NCI-H345 treated with DMSO at 0.1 percent for 48 hours (cell line): ENCODE data around the gene CACNA2D3.

Experiments
- DNase-seq: peaks from one replicate; lab custom pipeline; 2025; ENCODE audit not compliant: unreplicated experiment; lab: John Stamatoyannopoulos, UW

The CACNA2D3 gene

GRCh38 chr3:54361746-54362283 lies 239.5 kb downstream of the CACNA2D3 start:
- no peak for DNase-seq

- no peak for DNase-seq
Measured at GRCh38 chr3:54366007-54366750, 243.8 kb downstream of the CACNA2D3 start.

- DNase-seq: peak; percentile 82
Measured at GRCh38 chr3:54366839-54367238, 244.5 kb downstream of the CACNA2D3 start.

DNA sequence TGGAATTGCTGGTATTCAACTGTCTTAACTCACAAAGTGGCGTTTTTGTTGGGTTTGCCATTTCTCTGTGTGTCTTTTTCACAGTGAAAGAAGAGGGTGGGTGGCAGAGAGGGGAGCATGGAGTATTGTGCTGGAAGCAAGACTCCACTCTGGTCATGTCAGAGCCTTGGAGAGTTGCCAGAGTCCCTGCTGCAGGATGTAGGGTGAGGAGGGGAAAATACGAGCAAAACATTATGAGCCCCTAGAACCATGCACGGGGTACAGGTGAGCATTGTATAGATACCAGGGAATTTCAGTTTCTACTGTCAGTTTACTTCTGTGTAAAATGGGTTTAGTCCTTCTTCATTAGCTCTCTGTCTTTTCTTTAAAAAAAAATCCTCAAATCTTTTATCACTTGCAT lies 249.9 kb downstream of the CACNA2D3 start:
- DNase-seq: peak; percentile 11

DNA sequence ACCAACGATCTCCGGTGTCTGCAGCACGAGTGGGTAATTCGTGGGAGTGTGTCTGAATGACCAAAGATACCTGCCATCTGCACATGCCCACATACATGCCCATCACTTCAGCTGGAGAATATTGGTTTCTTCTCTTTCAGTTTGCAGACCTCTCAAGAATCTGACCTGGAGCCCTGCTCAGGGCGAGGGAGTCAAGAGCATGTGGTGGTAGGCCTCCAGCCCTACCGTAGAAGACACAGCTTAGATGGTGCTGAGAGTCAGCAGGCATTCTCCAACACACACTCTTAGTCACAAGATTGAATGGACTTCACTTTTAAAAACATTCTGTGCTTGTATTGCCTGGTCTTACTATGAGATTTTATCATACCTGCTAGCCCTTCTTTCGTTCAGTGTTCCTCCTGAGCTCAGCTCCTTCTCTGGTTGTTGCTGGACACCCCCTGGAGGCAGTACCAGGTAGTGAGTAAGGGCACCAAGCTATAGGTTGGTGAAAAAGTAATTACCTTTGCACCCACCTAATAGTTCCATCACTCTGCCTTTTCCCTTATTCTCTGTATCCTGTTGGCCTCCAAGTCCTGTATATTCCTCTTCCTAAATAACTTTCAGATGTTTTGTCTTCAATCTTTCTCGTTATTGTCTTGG lies 252.0 kb downstream of the CACNA2D3 start:
- DNase-seq: no peak

DNA sequence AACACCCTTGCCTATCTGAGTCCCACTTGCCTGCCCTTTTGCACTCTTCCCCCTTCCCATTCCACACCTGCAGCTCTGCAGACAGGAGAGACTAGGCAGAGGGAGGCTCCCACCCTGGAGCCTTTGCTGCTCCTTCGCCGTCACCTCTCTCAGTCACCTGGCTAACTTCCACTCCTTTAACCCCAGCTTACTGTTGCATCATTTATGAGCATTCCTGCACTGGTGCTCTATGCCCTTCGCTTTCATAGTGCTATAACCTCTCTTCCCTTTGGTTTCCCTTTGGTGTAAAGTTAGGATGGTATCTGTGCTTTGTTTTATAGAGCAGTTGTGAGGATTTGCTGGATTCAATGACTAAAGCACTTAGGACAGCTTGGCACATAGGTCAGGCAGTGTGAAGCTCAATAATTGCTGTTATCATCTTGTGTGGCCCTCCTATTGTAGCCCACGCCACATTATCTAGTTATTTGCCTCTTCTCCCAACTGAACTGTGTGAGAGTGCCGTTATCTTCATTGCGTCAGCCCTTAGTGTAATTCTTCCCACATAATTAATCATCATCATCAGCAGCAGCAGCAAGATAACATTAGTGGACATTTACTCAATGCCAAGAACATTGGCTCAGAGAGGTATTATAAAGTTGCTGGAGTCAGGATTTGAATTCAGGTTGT lies 253.9 kb downstream of the CACNA2D3 start:
- DNase-seq: no peak

- DNase-seq: no peak
Measured at GRCh38 chr3:54376939-54377578, 254.7 kb downstream of the CACNA2D3 start.

DNA sequence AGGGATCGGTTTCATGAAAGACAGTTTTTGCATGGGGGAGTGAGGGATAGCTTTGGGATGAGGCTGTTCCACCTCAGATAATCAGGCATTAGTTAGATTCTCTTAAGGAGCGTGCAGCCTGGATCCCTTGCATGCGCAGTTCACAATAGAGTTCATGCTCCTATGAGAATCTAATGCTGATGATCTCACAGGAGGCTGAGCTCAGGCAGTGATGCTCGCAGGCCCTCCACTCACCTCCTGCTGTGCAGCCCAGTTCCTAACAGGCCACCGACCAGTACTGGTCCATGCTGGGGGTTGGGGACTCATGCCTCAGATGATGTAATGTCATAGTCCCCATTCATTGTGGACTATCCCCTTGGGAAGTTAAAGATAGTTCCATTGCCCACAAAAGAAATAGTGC lies 255.8 kb downstream of the CACNA2D3 start:
- DNase-seq: no peak

DNA sequence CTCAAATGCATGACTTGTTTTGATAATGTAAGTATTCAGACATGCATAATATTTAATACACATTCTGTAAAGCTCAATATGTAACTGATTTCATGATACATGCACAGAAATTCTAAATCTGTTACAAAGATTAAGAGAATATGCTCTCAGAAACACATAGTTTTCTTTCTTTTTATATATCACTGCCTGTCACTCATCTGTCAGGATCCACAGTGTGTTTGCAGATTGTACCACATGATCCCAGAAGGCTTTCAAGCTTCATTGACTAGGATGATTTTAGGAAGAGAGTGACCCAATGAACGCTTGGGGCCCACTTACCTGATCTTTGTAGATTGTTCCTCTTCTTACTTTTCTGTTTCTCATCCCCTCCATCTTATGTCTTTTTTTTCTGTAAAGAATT lies 261.9 kb downstream of the CACNA2D3 start:
- DNase-seq: no peak

GRCh38 chr3:54390582-54390981 lies 268.2 kb downstream of the CACNA2D3 start:
- no peak for DNase-seq

GRCh38 chr3:54393150-54393549 lies 270.8 kb downstream of the CACNA2D3 start:
- no peak for DNase-seq

DNA sequence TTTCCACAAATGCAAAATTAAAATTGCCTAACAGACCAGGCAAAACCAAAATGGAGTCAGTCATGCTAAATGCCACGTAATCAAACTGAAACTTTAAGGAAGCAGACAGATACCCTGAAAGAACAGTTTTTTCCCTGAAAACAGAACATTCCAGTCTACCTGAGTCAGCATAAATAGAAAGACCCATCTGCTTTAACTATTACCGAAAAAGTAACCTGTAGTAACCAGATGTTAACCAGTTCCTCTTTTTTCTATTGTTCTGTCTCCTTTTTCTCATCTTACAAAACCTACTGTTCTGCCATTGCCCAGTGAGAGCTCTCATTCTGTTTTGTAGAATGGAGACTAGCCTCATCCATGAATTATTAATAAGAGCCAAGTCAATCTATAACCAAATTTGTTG lies 286.0 kb downstream of the CACNA2D3 start:
- no peak for DNase-seq

GRCh38 chr3:54421943-54422342 lies 299.6 kb downstream of the CACNA2D3 start:
- peak; percentile 59 for DNase-seq

- DNase-seq: peak; percentile 81
Measured at GRCh38 chr3:54424292-54424691, 301.9 kb downstream of the CACNA2D3 start.

DNA sequence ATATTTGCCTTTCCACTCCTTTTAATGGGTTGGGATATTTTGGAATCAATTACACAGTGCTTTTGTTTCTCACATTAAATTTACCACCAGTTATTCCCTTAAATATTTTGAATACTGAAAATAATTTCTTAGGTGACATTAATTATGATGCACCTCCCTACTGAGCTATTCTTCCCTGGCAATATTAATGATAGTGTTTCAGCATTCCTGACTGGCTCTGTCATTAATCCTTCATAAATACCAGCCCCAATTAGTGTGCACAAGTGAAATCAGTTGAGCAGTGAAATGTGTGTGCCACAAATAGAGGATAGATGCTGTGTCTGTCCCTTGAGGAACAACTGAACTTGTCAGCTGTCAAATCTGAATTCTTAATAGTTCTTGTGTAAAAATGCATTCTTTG lies 304.0 kb downstream of the CACNA2D3 start:
- DNase-seq: no peak

DNA sequence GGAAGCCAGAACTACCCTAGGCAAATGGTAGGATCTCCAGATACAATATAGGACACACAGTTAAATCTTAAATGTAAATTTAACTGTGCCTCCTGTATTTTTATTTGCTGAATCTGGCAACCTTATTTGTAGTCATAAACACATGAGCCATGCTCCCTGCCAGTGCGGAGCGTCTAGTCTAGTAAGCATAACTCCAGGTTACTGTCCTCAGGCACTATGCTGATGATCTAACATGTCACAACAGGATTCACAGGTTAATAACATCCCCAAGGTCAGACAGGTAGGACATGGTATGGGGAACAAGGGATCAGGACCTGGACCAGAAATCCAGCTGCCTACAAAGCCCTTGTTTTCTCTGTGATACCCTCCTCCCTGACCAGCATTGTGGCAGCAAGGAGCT lies 305.1 kb downstream of the CACNA2D3 start:
- peak; percentile 73 for DNase-seq

GRCh38 chr3:54427941-54428871 lies 305.9 kb downstream of the CACNA2D3 start:
- peak; percentile 85 for DNase-seq

- DNase-seq: no peak
Measured at GRCh38 chr3:54432975-54433374, 310.6 kb downstream of the CACNA2D3 start.

DNA sequence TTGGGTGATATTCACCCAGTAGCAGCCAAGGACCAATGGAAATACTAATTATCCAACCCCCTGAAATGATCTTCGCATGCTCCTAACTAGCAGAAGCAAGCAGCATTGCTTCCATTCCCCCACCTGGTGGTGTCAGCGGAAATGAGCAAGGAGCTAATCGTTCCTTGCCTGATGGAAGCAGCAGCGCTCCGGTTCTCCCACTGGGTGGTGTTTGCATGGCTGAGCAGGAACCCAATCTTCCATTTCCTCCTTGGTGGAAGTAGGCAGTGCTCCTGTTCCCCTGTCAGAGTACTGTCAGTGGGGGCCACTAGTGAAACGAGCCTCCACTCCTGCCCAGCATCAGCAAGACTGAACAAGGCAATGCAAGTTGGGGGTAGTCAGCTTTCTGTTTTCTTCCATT lies 311.5 kb downstream of the CACNA2D3 start:
- no peak for DNase-seq

- DNase-seq: no peak
Measured at GRCh38 chr3:54434756-54435155, 312.4 kb downstream of the CACNA2D3 start.
